SJCRH30 (cell line): Measurements from ENCODE around the gene FUCA2. TPM values are rescaled to one million over a fixed set of nuclear protein-coding genes. Genes with fewer than 3 reads are reported as not detected.
"Not testable (repeated sequence)": the region's sequence is repeated elsewhere in the genome, so short reads cannot be mapped to it uniquely, and the experiment has no call there.

Experiments used
- DNase-seq, 2 experiments: peaks; one replicate each; pipeline ENCODE4 v3.0.0-alpha.2; 2015 to 2020
- H3K27ac ChIP-seq: fragments of 250-450 bp; sonication (Bioruptor Pico); 2 replicates; pipeline ENCODE4 v1.5.1; 2020; ENCODE audit warnings: mild to moderate bottlenecking, moderate library complexity
- H3K27me3 ChIP-seq: fragments of 250-450 bp; sonication (Bioruptor Pico); 2 replicates; pipeline ENCODE4 v1.5.1; 2020; ENCODE audit warnings: mild to moderate bottlenecking, moderate library complexity
- H3K36me3 ChIP-seq: fragments of 250-450 bp; sonication (Bioruptor Pico); 2 replicates; pipeline ENCODE4 v1.5.1; 2020; ENCODE audit warnings: mild to moderate bottlenecking, moderate library complexity
- H3K4me1 ChIP-seq: fragments of 250-450 bp; sonication (Bioruptor Pico); 2 replicates; pipeline ENCODE4 v1.5.1; 2020; ENCODE audit warnings: mild to moderate bottlenecking, moderate library complexity
- H3K4me3 ChIP-seq: fragments of 250-450 bp; sonication (Bioruptor Pico); 2 replicates; pipeline ENCODE4 v1.5.1; 2020; ENCODE audit warnings: mild to moderate bottlenecking, moderate library complexity
- H3K9me3 ChIP-seq: fragments of 250-450 bp; sonication (Bioruptor Pico); replicated peaks from 2 replicates; pipeline ENCODE4 v1.5.1; 2020; ENCODE audit warnings: mild to moderate bottlenecking, moderate library complexity
- total RNA-seq: library from RNA; depleted of rRNA; stranded (reverse); fragments of >200 nt; shearing (Covaris generic); gene quantifications from 2 replicates; pipeline ENCODE4 v1.2.3, GENCODE V29; 2014

FUCA2 gene
- total RNA-seq, 1 experiment from 2014 or later = 40.3 TPM

GRCh38 chr6:143522039-143522600 is 10.6 kb upstream of the FUCA2 start:
- no peaks in the 10 kb centered on the region for H3K27me3 ChIP-seq
- H3K9me3 ChIP-seq = no peaks in the 10 kb centered on the region
- no peak overlapping the region for H3K4me3 ChIP-seq
- no peaks in the 10 kb centered on the region for H3K4me1 ChIP-seq
- DNase-seq = no peak
- H3K36me3 ChIP-seq = no peaks in the 10 kb centered on the region
- H3K27ac ChIP-seq = no peak overlapping the region

GRCh38 chr6:143517447-143517773 is 5.9 kb upstream of the FUCA2 start:
- Histone ChIP-seq H3K36me3 (no peaks in the 10 kb centered on the region), H3K27ac (no peak overlapping the region), H3K9me3 (no peaks in the 10 kb centered on the region), H3K4me3 (no peak overlapping the region), H3K27me3 (no peaks in the 10 kb centered on the region), H3K4me1 (no peaks in the 10 kb centered on the region)
- no peak for DNase-seq

GRCh38 chr6:143516690-143517446 is 5.3 kb upstream of the FUCA2 start:
- no peak for DNase-seq
- Histone ChIP-seq H3K4me3 (no peak overlapping the region), H3K27me3 (no peaks in the 10 kb centered on the region), H3K36me3 (no peaks in the 10 kb centered on the region), H3K9me3 (no peaks in the 10 kb centered on the region), H3K27ac (no peak overlapping the region), H3K4me1 (no peaks in the 10 kb centered on the region)

- no peaks in the 10 kb centered on the region for H3K36me3 ChIP-seq
- no peaks in the 10 kb centered on the region for H3K9me3 ChIP-seq
- no peak overlapping the region for H3K27ac ChIP-seq
- no peaks in the 10 kb centered on the region for H3K4me1 ChIP-seq
- H3K27me3 ChIP-seq = no peaks in the 10 kb centered on the region
- DNase-seq = no peak
- H3K4me3 ChIP-seq = no peak overlapping the region
These were observed 4.3 kb upstream of the FUCA2 start for GRCh38 chr6:143515766-143516355.

GRCh38 chr6:143515061-143515760 is 3.7 kb upstream of the FUCA2 start:
- H3K9me3 ChIP-seq = no peaks in the 10 kb centered on the region
- H3K4me3 ChIP-seq = no peak overlapping the region
- no peaks in the 10 kb centered on the region for H3K4me1 ChIP-seq
- H3K36me3 ChIP-seq = no peaks in the 10 kb centered on the region
- peak in 1 of 2 experiments; percentile 6 for DNase-seq
- H3K27me3 ChIP-seq = no peaks in the 10 kb centered on the region
- no peak overlapping the region for H3K27ac ChIP-seq

- H3K4me3 ChIP-seq = no peak overlapping the region
- no peaks in the 10 kb centered on the region for H3K36me3 ChIP-seq
- DNase-seq = peak in 1 of 2 experiments; percentile 29
- no peaks in the 10 kb centered on the region for H3K4me1 ChIP-seq
- H3K9me3 ChIP-seq = no peaks in the 10 kb centered on the region
- H3K27me3 ChIP-seq = no peaks in the 10 kb centered on the region
- H3K27ac ChIP-seq = no peak overlapping the region
These were observed 1.9 kb upstream of the FUCA2 start for GRCh38 chr6:143513410-143513809.

- not testable (repeated sequence) for H3K4me1 ChIP-seq, DNase-seq, H3K36me3 ChIP-seq, H3K27me3 ChIP-seq, H3K9me3 ChIP-seq
- peak overlapping the region; percentile 81 for H3K4me3 ChIP-seq
- peak overlapping the region; percentile 81; the same call in 1 of the 2 replicates for H3K27ac ChIP-seq
These were observed 1.2 kb downstream of the FUCA2 start for GRCh38 chr6:143510326-143510725.

- Histone ChIP-seq H3K4me3 (no peak overlapping the region), H3K4me1 (no peaks in the 10 kb centered on the region), H3K27me3 (no peaks in the 10 kb centered on the region), H3K9me3 (no peaks in the 10 kb centered on the region), H3K36me3 (peaks cover 16% of the 10 kb centered on the region), H3K27ac (no peak overlapping the region)
- no peak for DNase-seq
These were observed 4.0 kb downstream of the FUCA2 start for GRCh38 chr6:143507358-143508145.

- Histone ChIP-seq H3K4me1 (no peaks in the 10 kb centered on the region), H3K9me3 (no peaks in the 10 kb centered on the region), H3K4me3 (no peak overlapping the region), H3K36me3 (peaks cover 19% of the 10 kb centered on the region), H3K27ac (no peak overlapping the region), H3K27me3 (no peaks in the 10 kb centered on the region)
- no peak for DNase-seq
These were observed 4.9 kb downstream of the FUCA2 start for GRCh38 chr6:143506620-143507019.

GRCh38 chr6:143506199-143506598 is 5.3 kb downstream of the FUCA2 start:
- DNase-seq = no peak
- Histone ChIP-seq H3K4me1 (no peaks in the 10 kb centered on the region), H3K4me3 (no peak overlapping the region), H3K36me3 (peaks cover 24% of the 10 kb centered on the region), H3K27me3 (no peaks in the 10 kb centered on the region), H3K9me3 (no peaks in the 10 kb centered on the region), H3K27ac (no peak overlapping the region)

GRCh38 chr6:143505537-143505936 is 6.0 kb downstream of the FUCA2 start:
- Histone ChIP-seq H3K4me3 (no peak overlapping the region), H3K27me3 (no peaks in the 10 kb centered on the region), H3K36me3 (peaks cover 30% of the 10 kb centered on the region), H3K27ac (no peak overlapping the region), H3K9me3 (no peaks in the 10 kb centered on the region), H3K4me1 (no peaks in the 10 kb centered on the region)
- DNase-seq = no peak

GRCh38 chr6:143505111-143505510 is 6.4 kb downstream of the FUCA2 start:
- H3K36me3 ChIP-seq = peaks cover 31% of the 10 kb centered on the region
- DNase-seq = no peak
- no peaks in the 10 kb centered on the region for H3K9me3 ChIP-seq

GRCh38 chr6:143504369-143504768 is 7.2 kb downstream of the FUCA2 start:
- Histone ChIP-seq H3K4me3 (no peak overlapping the region), H3K36me3 (peaks cover 31% of the 10 kb centered on the region), H3K27ac (no peak overlapping the region), H3K9me3 (no peaks in the 10 kb centered on the region), H3K27me3 (no peaks in the 10 kb centered on the region), H3K4me1 (no peaks in the 10 kb centered on the region)
- no peak for DNase-seq

More at GRCh38 chr6:143505111-143505510, 6.4 kb downstream of the FUCA2 start:
- Histone ChIP-seq H3K27ac (no peak overlapping the region), H3K4me1 (no peaks in the 10 kb centered on the region), H3K27me3 (no peaks in the 10 kb centered on the region), H3K4me3 (no peak overlapping the region)

- Histone ChIP-seq H3K36me3 (peaks cover 30% of the 10 kb centered on the region), H3K27me3 (no peaks in the 10 kb centered on the region), H3K9me3 (no peaks in the 10 kb centered on the region), H3K4me1 (no peaks in the 10 kb centered on the region), H3K4me3 (no peak overlapping the region), H3K27ac (no peak overlapping the region)
- DNase-seq = peak in 1 of 2 experiments; percentile 7
These were observed 9.7 kb downstream of the FUCA2 start for GRCh38 chr6:143501851-143502250.
